ENCODE results near the gene SIKE1.

GRCh38 chr1:114741963-114742746 is 38.3 kb downstream of the SIKE1 start:
- no peak for TF ChIP-seq L3MBTL2 (conservative IDR thresholded peaks at IDR 0.05)
- TF ChIP-seq CTBP1 (IDR thresholded peaks at IDR 0.05; ENCODE audit: borderline replicate concordance) = no peak
- TF ChIP-seq ELF4 (IDR thresholded peaks at IDR 0.05) = no peak
- no peak for TF ChIP-seq FOXM1 (IDR thresholded peaks at IDR 0.05; ENCODE audit: borderline replicate concordance)
- TF ChIP-seq PKNOX1 (IDR thresholded peaks at IDR 0.05) = no peak
